ENCODE measurements around the gene CLDN25. TPM values are rescaled to one million over a fixed set of nuclear protein-coding genes. Genes with fewer than 3 reads are reported as not detected.
A peak's percentile ranks its signal among the peaks of the same experiment; 100 is the strongest.

CLDN25 gene
- total RNA-seq, 1 experiment from 2014 or later = not detected

GRCh38 chr11:113806406-113806805, 26.8 kb downstream of the CLDN25 start:
- H3K27me3 ChIP-seq (ENCODE audit: control insufficient read depth, insufficient read depth, low read length) = no peaks in the 10 kb centered on the region
- no peak overlapping the region for H3K27ac ChIP-seq (ENCODE audit: low read length)
- H3K36me3 ChIP-seq (ENCODE audit: control insufficient read depth, insufficient read depth, low read length) = peaks cover 9% of the 10 kb centered on the region
- in situ Hi-C loops (cut with HindIII; ENCODE audit: low pct_unique_long_range_greater_than_20kb, low sequenced_read_pairs) = no loop called here
- peak; percentile 78 for TF ChIP-seq CTCF (IDR thresholded peaks at IDR 0.05)
- no peak for TF ChIP-seq REST (IDR thresholded peaks at IDR 0.05; ENCODE audit: insufficient read depth in 1 of 2, low read depth in 2 of 2, low read length in 1 of 2)
- H3K9me3 ChIP-seq (ENCODE audit: control insufficient read depth, insufficient read depth, low read depth, low read length) = no peaks in the 10 kb centered on the region
- BruUV-seq (replicated peaks) = no TSS peak
- POLR2A ChIA-PET = no interaction called here
- DNase-seq (ENCODE audit: low read depth, low spot score) (no peak), ATAC-seq (peak; percentile 95)
- intact Hi-C loops (cut with micrococcal nuclease; ENCODE audit: unreplicated experiment) = loop anchor here (5.0 kb wide), 1 partner anchor 456 kb away; no protein-coding TSS in a partner anchor
- CTCF ChIA-PET = interaction anchor here (0.5 to 1.3 kb wide), 9 partner anchors 9 to 457 kb away, joined by 3 to 7 read pairs (median 3); no protein-coding TSS in a partner anchor
- H3K4me3 ChIP-seq (ENCODE audit: low read depth in 2 of 2, low read length in 2 of 2) = no peak overlapping the region
- no peaks in the 10 kb centered on the region for H3K4me1 ChIP-seq (ENCODE audit: control insufficient read depth, insufficient read depth, low read length)

GRCh38 chr11:113808931-113809330, 29.3 kb downstream of the CLDN25 start:
- Histone ChIP-seq H3K4me1 (ENCODE audit: control insufficient read depth, insufficient read depth, low read length) (no peaks in the 10 kb centered on the region), H3K4me3 (ENCODE audit: low read depth in 2 of 2, low read length in 2 of 2) (no peak overlapping the region), H3K9me3 (ENCODE audit: control insufficient read depth, insufficient read depth, low read depth, low read length) (no peaks in the 10 kb centered on the region), H3K27me3 (ENCODE audit: control insufficient read depth, insufficient read depth, low read length) (no peaks in the 10 kb centered on the region), H3K36me3 (ENCODE audit: control insufficient read depth, insufficient read depth, low read length) (peaks cover 9% of the 10 kb centered on the region), H3K27ac (ENCODE audit: low read length) (no peak overlapping the region)
- no peak for DNase-seq (ENCODE audit: low read depth, low spot score)
- intact Hi-C loops (cut with micrococcal nuclease; ENCODE audit: unreplicated experiment) = loop anchor here (5.0 kb wide), 1 partner anchor 453 kb away; no protein-coding TSS in a partner anchor
- ChIA-PET POLR2A (no interaction called here), CTCF (no interaction called here)
- BruUV-seq (replicated peaks) = no TSS peak
- TF ChIP-seq POLR2AphosphoS5 (IDR thresholded peaks at IDR 0.05; ENCODE audit: low read depth, low read length) (no peak), CTCF (IDR thresholded peaks at IDR 0.05) (no peak), REST (IDR thresholded peaks at IDR 0.05; ENCODE audit: insufficient read depth in 1 of 2, low read depth in 2 of 2, low read length in 1 of 2) (no peak), SIN3A (IDR thresholded peaks at IDR 0.05; ENCODE audit: borderline replicate concordance, insufficient read depth, low read depth, low read length) (no peak), TCF7L2 (IDR thresholded peaks at IDR 0.05; ENCODE audit: low read depth, low read length) (no peak)
- ATAC-seq = no peak
- in situ Hi-C loops (cut with HindIII; ENCODE audit: low pct_unique_long_range_greater_than_20kb, low sequenced_read_pairs) = no loop called here

Measured in Panc1 (cell line).